Fibroblast of lung (primary cell): ENCODE data around the gene ZNF586.
A peak's percentile ranks its signal among the peaks of the same experiment; 100 is the strongest.

Source experiments
- CTCF ChIP-seq, 2 donors: IDR thresholded peaks in 1 of 2; conservative IDR thresholded peaks in 1 of 2; 1 replicate in 1 of 2; 2 replicates in 1 of 2; pipeline ENCODE4 v1.5.1; 2011 to 2012; ENCODE audit warnings: low read length in 2 of 2, control low read depth in 1 of 2, inconsistent platforms in 1 of 2, low read depth in 1 of 2, mild to moderate bottlenecking in 1 of 2
- EZH2 ChIP-seq: IDR thresholded peaks from 2 replicates; pipeline ENCODE4 v1.5.1; 2012; ENCODE audit warnings: low read length, control low read depth, mild to moderate bottlenecking; ENCODE audit errors: missing control alignments

- TF ChIP-seq CTCF (conservative IDR thresholded peaks at IDR 0.05 in 1 of 2, IDR thresholded peaks at IDR 0.05 in 1 of 2; ENCODE audit: low read depth in 1 of 2, low read length in 2 of 2) = peak; percentile 31 to 40
- no peak for TF ChIP-seq EZH2
These were observed 60.7 kb downstream of the ZNF586 start, which contains the start of gene ZNF587B for GRCh38 chr19:57830071-57830602.
